H1 (cell line): ENCODE results near the gene MAPRE2. TPM values are rescaled to one million over a fixed set of nuclear protein-coding genes. Genes with fewer than 3 reads are reported as not detected.

ENCODE experiments used
- BACH1 ChIP-seq: IDR thresholded peaks from 2 replicates; pipeline ENCODE4 v1.6.1; 2012; ENCODE audit warnings: low read length, improper control_type of control experiment
- CEBPB ChIP-seq: IDR thresholded peaks from 2 replicates; pipeline ENCODE4 v1.6.1; 2012; ENCODE audit warnings: low read depth, low read length
- CHD7 ChIP-seq: fragments of 300-600 bp; sonication (generic); IDR thresholded peaks from 2 replicates; pipeline ENCODE4 v1.7.1; 2012; ENCODE audit warnings: low read length, moderate library complexity, mild to moderate bottlenecking, inconsistent platforms; ENCODE audit not compliant: insufficient replicate concordance
- E2F6 ChIP-seq: IDR thresholded peaks from 2 replicates; pipeline ENCODE4 v1.6.1; 2012; ENCODE audit warnings: inconsistent platforms
- FOSL1 ChIP-seq: IDR thresholded peaks from 2 replicates; pipeline ENCODE4 v1.6.1; 2011; ENCODE audit warnings: mild to moderate bottlenecking, low read depth, low read length, moderate library complexity; ENCODE audit not compliant: insufficient read depth
- HDAC6 ChIP-seq: IDR thresholded peaks from one replicate; pipeline ENCODE4 v1.7.1; 2012; ENCODE audit warnings: low read depth, mild to moderate bottlenecking, inconsistent platforms, low read length, moderate library complexity
- KDM1A ChIP-seq: fragments of 200-600, 300-600 bp; sonication (generic); IDR thresholded peaks from 2 replicates; pipeline ENCODE4 v1.7.1; 2016; ENCODE audit warnings: mild to moderate bottlenecking, low read length, borderline replicate concordance
- POLR2A ChIP-seq, 2 experiments: IDR thresholded peaks; 1 replicate in 1 of 2; 2 replicates in 1 of 2; pipeline ENCODE4 v1.6.1; 2011; ENCODE audit warnings: low read depth in 2 of 2, low read length in 2 of 2, mild to moderate bottlenecking in 2 of 2; ENCODE audit errors: control extremely low read depth in 1 of 2
- POU5F1 ChIP-seq: IDR thresholded peaks from 2 replicates; pipeline ENCODE4 v1.6.1; 2011; ENCODE audit warnings: low read depth, mild to moderate bottlenecking, low read length, moderate library complexity
- SIRT6 ChIP-seq: IDR thresholded peaks from one replicate; pipeline ENCODE4 v1.7.1; 2012; ENCODE audit warnings: low read length, inconsistent platforms
- SP4 ChIP-seq: IDR thresholded peaks from 2 replicates; pipeline ENCODE4 v1.6.1; 2012; ENCODE audit warnings: low read length, inconsistent platforms
- polyA plus RNA-seq, 7 experiments: library from polyadenylated mRNA; depleted of rRNA in 3 of 7; stranded (reverse) in 5 of 7; unstranded in 2 of 7; fragments of >200 nt in 5 of 7; fragments of 200-250 nt in 2 of 7; gene quantifications; 1 replicate in 5 of 7; 2 replicates in 1 of 7; 4 replicates in 1 of 7; pipeline versions ENCODE4 v1.2.1 to v1.2.3, GENCODE V29; 2011 to 2013; ENCODE audit warnings: missing spikeins in 2 of 7, mixed read lengths in 2 of 7
- total RNA-seq: library from RNA; stranded (reverse); fragmentation: NEBNext Ultra II Directional; extraction: Animal tissue kit (Norgen Biotek cat#: 25700); gene quantifications from 2 replicates; pipeline ENCODE4 v1.2.1, GENCODE V29; 2021

MAPRE2 gene
- total and polyA plus RNA-seq, 2 of the 8 experiments (the other 6 are each of a cell fraction or from before 2014, with no cell fraction given), result 32.6 to 33.1 TPM

GRCh38 chr18:35134791-35135531 is 93.7 kb downstream of the MAPRE2 start (continued):
- TF ChIP-seq CHD7, result no peak
- TF ChIP-seq SIRT6, result no peak
- TF ChIP-seq POLR2A (IDR thresholded peaks at IDR 0.05; ENCODE audit: control extremely low read depth in 1 of 2, low read depth in 2 of 2, low read length in 2 of 2), result no peak
- TF ChIP-seq SP4, result no peak
- no peak for TF ChIP-seq POU5F1
- TF ChIP-seq E2F6, result no peak
- TF ChIP-seq FOSL1, result no peak
- no peak for TF ChIP-seq KDM1A
- TF ChIP-seq HDAC6, result no peak
- TF ChIP-seq CEBPB, result no peak
- no peak for TF ChIP-seq BACH1
